GM12865 (cell line): ENCODE measurements around the gene NHLRC2.
"Not testable (repeated sequence)": the region's sequence is repeated elsewhere in the genome, so short reads cannot be mapped to it uniquely, and the experiment has no call there.

Experiments
- DNase-seq: peaks from one replicate; pipeline ENCODE4 v3.0.0; 2010; ENCODE audit warnings: low read depth
- H3K4me3 ChIP-seq: 2 replicates; pipeline ENCODE4 v1.5.1; 2011; ENCODE audit warnings: mild to moderate bottlenecking, low read depth, low read length, control low read depth
- CTCF ChIP-seq: IDR thresholded peaks from 2 replicates; pipeline ENCODE4 v1.5.1; 2011; ENCODE audit warnings: low read length, control low read depth, low read depth, inconsistent platforms; ENCODE audit not compliant: insufficient read depth; ENCODE audit errors: missing control alignments

Gene NHLRC2

GRCh38 chr10:113822174-113822573 is 32.3 kb upstream of the NHLRC2 start:
- no peak overlapping the region for H3K4me3 ChIP-seq
- no peak for TF ChIP-seq CTCF
- DNase-seq = no peak

GRCh38 chr10:113823389-113823788 is 31.1 kb upstream of the NHLRC2 start:
- H3K4me3 ChIP-seq = no peak overlapping the region
- DNase-seq = no peak
- no peak for TF ChIP-seq CTCF

- no peak overlapping the region for H3K4me3 ChIP-seq
- TF ChIP-seq CTCF = no peak
- no peak for DNase-seq
Measured at GRCh38 chr10:113825791-113826190, 28.7 kb upstream of the NHLRC2 start.

GRCh38 chr10:113828567-113828966 is 25.9 kb upstream of the NHLRC2 start:
- H3K4me3 ChIP-seq = not testable (repeated sequence)

GRCh38 chr10:113842171-113842570 is 12.3 kb upstream of the NHLRC2 start:
- no peak for TF ChIP-seq CTCF
- no peak overlapping the region for H3K4me3 ChIP-seq
- DNase-seq = no peak

More at GRCh38 chr10:113828567-113828966, 25.9 kb upstream of the NHLRC2 start:
- not testable (repeated sequence) for DNase-seq

- TF ChIP-seq CTCF = no peak
- no peak for DNase-seq
Measured at GRCh38 chr10:113843972-113844485, 10.4 kb upstream of the NHLRC2 start.

GRCh38 chr10:113846036-113846435 is 8.4 kb upstream of the NHLRC2 start:
- DNase-seq = no peak
- H3K4me3 ChIP-seq = no peak overlapping the region
- TF ChIP-seq CTCF = no peak

More at GRCh38 chr10:113843972-113844485, 10.4 kb upstream of the NHLRC2 start:
- H3K4me3 ChIP-seq = no peak overlapping the region
